Measurements from ENCODE around the gene MARCHF10. TPM values are rescaled to one million over a fixed set of nuclear protein-coding genes. Genes with fewer than 3 reads are reported as not detected.

The MARCHF10 gene
- total RNA-seq, 2 experiments from 2014 or later: not detected

GRCh38 chr17:62653002-62653825 lies 154.9 kb downstream of the MARCHF10 start:
- Histone ChIP-seq H3K27ac (ENCODE audit: low read depth, low read length, poor library complexity, severe bottlenecking) (no peak overlapping the region), H3K79me2 (ENCODE audit: insufficient read depth, low read depth, low read length) (no peaks in the 10 kb centered on the region), H3K4me1 (ENCODE audit: insufficient read depth, low read length, poor library complexity, severe bottlenecking) (no peaks in the 10 kb centered on the region), H3K4me3 (ENCODE audit: low read depth, low read length, poor library complexity, severe bottlenecking) (no peak overlapping the region), H3K36me3 (ENCODE audit: insufficient read depth, low read length) (no peaks in the 10 kb centered on the region), H3K9me2 (ENCODE audit: insufficient read depth, low read length) (no peaks in the 10 kb centered on the region), H3K9me3 (ENCODE audit: low read length) (no peaks in the 10 kb centered on the region), H4K20me1 (ENCODE audit: insufficient read depth, low read length) (no peaks in the 10 kb centered on the region), H2AFZ (ENCODE audit: low read length) (no peak overlapping the region), H3K4me2 (ENCODE audit: low read length) (peak overlapping the region; percentile 33; the same call in 1 of the 2 replicates)
- BruUV-seq (replicated peaks): no TSS peak
- ChIA-PET POLR2A (no interaction called here), CTCF (ENCODE audit: unreplicated experiment) (no interaction called here)
- TF ChIP-seq CTCF (conservative IDR thresholded peaks at IDR 0.05; ENCODE audit: low read length) (no peak), EZH2phosphoT487 (IDR thresholded peaks at IDR 0.05; ENCODE audit: borderline replicate concordance, low read depth, low read length) (no peak)
- no peak for DNase-seq (ENCODE audit: low spot score)
- intact Hi-C loops (cut with micrococcal nuclease; ENCODE audit: unreplicated experiment): no loop called here

GRCh38 chr17:62652251-62653001 lies 155.7 kb downstream of the MARCHF10 start:
- CTCF ChIA-PET (ENCODE audit: unreplicated experiment): no interaction called here
- Histone ChIP-seq H3K79me2 (ENCODE audit: insufficient read depth, low read depth, low read length) (no peaks in the 10 kb centered on the region), H3K9me3 (ENCODE audit: low read length) (no peaks in the 10 kb centered on the region), H3K36me3 (ENCODE audit: insufficient read depth, low read length) (no peaks in the 10 kb centered on the region), H3K9me2 (ENCODE audit: insufficient read depth, low read length) (no peaks in the 10 kb centered on the region), H2AFZ (ENCODE audit: low read length) (no peak overlapping the region), H4K20me1 (ENCODE audit: insufficient read depth, low read length) (no peaks in the 10 kb centered on the region), H3K4me3 (ENCODE audit: low read depth, low read length, poor library complexity, severe bottlenecking) (no peak overlapping the region), H3K27ac (ENCODE audit: low read depth, low read length, poor library complexity, severe bottlenecking) (no peak overlapping the region), H3K4me1 (ENCODE audit: insufficient read depth, low read length, poor library complexity, severe bottlenecking) (no peaks in the 10 kb centered on the region), H3K4me2 (ENCODE audit: low read length) (peak overlapping the region; percentile 33; the same call in 1 of the 2 replicates)
- DNase-seq (ENCODE audit: low spot score): no peak
- POLR2A ChIA-PET: no interaction called here
- BruUV-seq (replicated peaks): no TSS peak
- TF ChIP-seq CTCF (conservative IDR thresholded peaks at IDR 0.05; ENCODE audit: low read length) (no peak), EZH2phosphoT487 (IDR thresholded peaks at IDR 0.05; ENCODE audit: borderline replicate concordance, low read depth, low read length) (no peak)
- intact Hi-C loops (cut with micrococcal nuclease; ENCODE audit: unreplicated experiment): no loop called here

Small RNA genes within 50 kb of the gene (small RNA-seq; reads per million reads assigned to genes)
- gene RF00019 (not detected), gene RNU6-446P (not detected)

Other genes starting within 250 kb of the MARCHF10 start
- gene MRC2, start 180.6 kb downstream of the MARCHF10 start, total RNA-seq (2014; rRNA removed; shearing (Covaris generic)): 0.05 and 0.19 TPM in 2 replicates
- 0.27 TPM in 1 of 2 replicates, not detected in the other for gene MRC2, start 180.6 kb downstream of the MARCHF10 start, total RNA-seq (2022)
- 3.5 and 14.5 TPM in 2 replicates for gene TANC2, start 157.9 kb upstream of the MARCHF10 start, total RNA-seq (2014; rRNA removed; shearing (Covaris generic))
- 9.6 and 11.7 TPM in 2 replicates for gene TANC2, start 157.9 kb upstream of the MARCHF10 start, total RNA-seq (2022)